SU-DHL-6 (cell line): ENCODE measurements around the gene MYL10.

Source experiments
- H2AFZ ChIP-seq: fragments of 200-600 bp; sonication (generic); 2 replicates; pipeline ENCODE4 v1.6.1; 2014; ENCODE audit warnings: low read depth, mild to moderate bottlenecking, moderate library complexity, mixed read lengths, antibody characterized with exemption, low read length; ENCODE audit not compliant: severe bottlenecking
- H3F3A ChIP-seq: fragments of 200-600 bp; shearing (Covaris generic); 2 replicates; pipeline ENCODE4 v1.6.0; 2016; ENCODE audit warnings: antibody characterized with exemption, mild to moderate bottlenecking; ENCODE audit not compliant: insufficient read depth
- H3K27ac ChIP-seq: fragments of 200-600 bp; sonication (generic); 2 replicates; pipeline ENCODE4 v1.5.1; 2016; ENCODE audit warnings: low read depth, mild to moderate bottlenecking, low read length, moderate library complexity, mixed read lengths
- H3K27me3 ChIP-seq: fragments of 200-600 bp; sonication (generic), shearing (Covaris generic); 2 replicates; pipeline ENCODE4 v1.6.0; 2014; ENCODE audit warnings: mild to moderate bottlenecking, low read length
- H3K36me3 ChIP-seq: fragments of 200-600 bp; sonication (generic); 2 replicates; pipeline ENCODE4 v1.6.1; 2014; ENCODE audit warnings: mild to moderate bottlenecking, low read length, mixed read lengths
- H3K4me2 ChIP-seq: fragments of 300-600, 200-600 bp; shearing (Covaris generic), sonication (generic); 2 replicates; pipeline ENCODE4 v1.6.0; 2014; ENCODE audit warnings: low read length, low read depth, mild to moderate bottlenecking; ENCODE audit not compliant: poor library complexity, severe bottlenecking
- H3K4me3 ChIP-seq: fragments of 200-600 bp; sonication (generic); 2 replicates; pipeline ENCODE4 v1.5.1; 2014; ENCODE audit warnings: antibody characterized with exemption, low read length, mild to moderate bottlenecking, mixed read lengths; ENCODE audit not compliant: insufficient read depth, poor library complexity, severe bottlenecking
- H3K79me2 ChIP-seq: fragments of 200-600 bp; sonication (generic); 2 replicates; pipeline ENCODE4 v1.6.1; 2014; ENCODE audit warnings: mild to moderate bottlenecking, low read length, moderate library complexity; ENCODE audit not compliant: insufficient read depth
- H3K9ac ChIP-seq: fragments of 200-600 bp; sonication (generic); 2 replicates; pipeline ENCODE4 v1.7.0; 2014; ENCODE audit warnings: mild to moderate bottlenecking, low read length
- H3K9me2 ChIP-seq: fragments of 200-600 bp; sonication (generic); replicated peaks from 2 replicates; pipeline ENCODE4 v1.6.1; 2014; ENCODE audit warnings: low read length; ENCODE audit not compliant: insufficient read depth
- H3K9me3 ChIP-seq: fragments of 200-600 bp; sonication (generic); 2 replicates; pipeline ENCODE4 v1.6.1; 2014; ENCODE audit warnings: low read length, mixed read lengths; ENCODE audit not compliant: insufficient read depth
- H4K20me1 ChIP-seq: fragments of 200-600 bp; sonication (generic); 2 replicates; pipeline ENCODE4 v1.6.1; 2014; ENCODE audit warnings: low read depth, mild to moderate bottlenecking, antibody characterized with exemption, low read length, moderate library complexity, mixed read lengths
- CTCF ChIP-seq: fragments of 200-600 bp; sonication (generic); IDR thresholded peaks from one replicate; pipeline ENCODE4 v1.5.1; 2017; ENCODE audit warnings: antibody characterized with exemption, mild to moderate bottlenecking, low read length, moderate library complexity; ENCODE audit not compliant: insufficient read depth, poor library complexity, severe bottlenecking
- EZH2phosphoT487 ChIP-seq: fragments of 200-600 bp; sonication (generic), shearing (Covaris generic); conservative IDR thresholded peaks from 2 replicates; pipeline ENCODE4 v1.6.1; 2018; ENCODE audit warnings: mild to moderate bottlenecking, antibody characterized with exemption, low read length, moderate library complexity, mixed read lengths

Gene MYL10

GRCh38 chr7:101599787-101600186, 29.3 kb downstream of the MYL10 start:
- H3K4me3 ChIP-seq = no peak overlapping the region

GRCh38 chr7:101598986-101599771, 29.9 kb downstream of the MYL10 start:
- H2AFZ ChIP-seq = no peak overlapping the region
- no peaks in the 10 kb centered on the region for H3K9me3 ChIP-seq
- H3K9me2 ChIP-seq = no peaks in the 10 kb centered on the region
- H3K27ac ChIP-seq = no peak overlapping the region
- no peaks in the 10 kb centered on the region for H3K36me3 ChIP-seq
- H3K4me3 ChIP-seq = no peak overlapping the region
- TF ChIP-seq EZH2phosphoT487 (no peak), CTCF (no peak)
- H4K20me1 ChIP-seq = no peaks in the 10 kb centered on the region
- H3F3A ChIP-seq = no peaks in the 10 kb centered on the region
- H3K79me2 ChIP-seq = no peaks in the 10 kb centered on the region
- no peak overlapping the region for H3K4me2 ChIP-seq
- H3K9ac ChIP-seq = no peak overlapping the region
- no peaks in the 10 kb centered on the region for H3K27me3 ChIP-seq

More at GRCh38 chr7:101599787-101600186, 29.3 kb downstream of the MYL10 start:
- Histone ChIP-seq H3K27me3 (no peaks in the 10 kb centered on the region), H3K9ac (no peak overlapping the region), H4K20me1 (no peaks in the 10 kb centered on the region), H3K79me2 (no peaks in the 10 kb centered on the region), H3K9me3 (no peaks in the 10 kb centered on the region), H3K27ac (no peak overlapping the region), H3K4me2 (no peak overlapping the region), H3F3A (no peaks in the 10 kb centered on the region), H3K9me2 (no peaks in the 10 kb centered on the region), H2AFZ (no peak overlapping the region), H3K36me3 (no peaks in the 10 kb centered on the region)
- TF ChIP-seq CTCF = no peak
- TF ChIP-seq EZH2phosphoT487 = no peak

GRCh38 chr7:101598422-101598985, 30.6 kb downstream of the MYL10 start:
- Histone ChIP-seq H3K4me3 (no peak overlapping the region), H3K4me2 (no peak overlapping the region), H3K36me3 (no peaks in the 10 kb centered on the region), H3F3A (no peaks in the 10 kb centered on the region), H3K27me3 (no peaks in the 10 kb centered on the region), H3K9ac (no peak overlapping the region), H3K9me3 (no peaks in the 10 kb centered on the region), H3K27ac (no peak overlapping the region), H4K20me1 (no peaks in the 10 kb centered on the region), H2AFZ (no peak overlapping the region), H3K9me2 (no peaks in the 10 kb centered on the region), H3K79me2 (no peaks in the 10 kb centered on the region)
- no peak for TF ChIP-seq EZH2phosphoT487
- no peak for TF ChIP-seq CTCF
